HG02938 (cell line): ENCODE data around the gene MAGEA4.

Experiments used
- ATAC-seq: cut with Tn5 transposase; IDR thresholded peaks from one replicate; pipeline ENCODE4 v1.9.1; 2021; ENCODE audit warnings: mild to moderate bottlenecking, moderate library complexity; ENCODE audit not compliant: unreplicated experiment

MAGEA4 gene

GRCh38 chrX:151922692-151923091 is 10.0 kb downstream of the MAGEA4 start:
- ATAC-seq: no peak

- ATAC-seq: no peak
These were observed 11.0 kb downstream of the MAGEA4 start for GRCh38 chrX:151923648-151924047.

- no peak for ATAC-seq
These were observed 16.4 kb downstream of the MAGEA4 start for GRCh38 chrX:151929126-151929525.

- no peak for ATAC-seq
These were observed 22.7 kb downstream of the MAGEA4 start for GRCh38 chrX:151935358-151935757.

- no peak for ATAC-seq
These were observed 25.5 kb downstream of the MAGEA4 start for GRCh38 chrX:151938172-151938571.

GRCh38 chrX:151954730-151955129 is 42.0 kb downstream of the MAGEA4 start:
- ATAC-seq: no peak

- no peak for ATAC-seq
These were observed 45.4 kb downstream of the MAGEA4 start for GRCh38 chrX:151958101-151958500.

GRCh38 chrX:151962034-151962433 is 49.3 kb downstream of the MAGEA4 start:
- ATAC-seq: no peak

GRCh38 chrX:151966236-151966635 is 53.5 kb downstream of the MAGEA4 start:
- no peak for ATAC-seq

- ATAC-seq: no peak
These were observed 57.3 kb downstream of the MAGEA4 start for GRCh38 chrX:151970027-151970426.

GRCh38 chrX:151970661-151971060 is 58.0 kb downstream of the MAGEA4 start:
- no peak for ATAC-seq

GRCh38 chrX:151973060-151973661 is 60.5 kb downstream of the MAGEA4 start:
- ATAC-seq: no peak

GRCh38 chrX:151973851-151974335 is 61.2 kb downstream of the MAGEA4 start:
- no peak for ATAC-seq
